Spleen (tissue), 11 donors: Measurements from ENCODE around the gene WDR86. TPM values are rescaled to one million over a fixed set of nuclear protein-coding genes. Genes with fewer than 3 reads are reported as not detected.

ENCODE experiments used
- DNase-seq: peaks from one replicate; pipeline ENCODE4 v3.0.0-alpha.2; 2020
- H3K27ac ChIP-seq, 8 donors: fragments of 200-600 bp; sonication (generic) in 7 of 8; 1 replicate in 4 of 8; 2 replicates in 4 of 8; pipeline versions ENCODE4 v1.5.0 to v1.8.0; 2016 to 2021; ENCODE audit warnings: inconsistent platforms in 4 of 8, mild to moderate bottlenecking in 4 of 8, moderate library complexity in 1 of 8
- H3K27me3 ChIP-seq, 7 donors: fragments of 200-600 bp; sonication (generic) in 6 of 7; replicated peaks in 1 of 7; 1 replicate in 4 of 7; 2 replicates in 3 of 7; pipeline versions ENCODE4 v1.5.0 to v1.8.0; 2016 to 2021; ENCODE audit warnings: inconsistent platforms in 3 of 7, mild to moderate bottlenecking in 1 of 7
- H3K36me3 ChIP-seq, 6 donors: fragments of 200-600 bp; sonication (generic) in 5 of 6; 1 replicate in 4 of 6; 2 replicates in 2 of 6; pipeline versions ENCODE4 v1.5.0 to v1.8.0; 2016 to 2021; ENCODE audit warnings: inconsistent platforms in 2 of 6
- H3K4me1 ChIP-seq, 6 donors: fragments of 200-600 bp; sonication (generic) in 5 of 6; 1 replicate in 3 of 6; 2 replicates in 3 of 6; pipeline versions ENCODE4 v1.5.0 to v1.8.0; 2016 to 2021; ENCODE audit warnings: inconsistent platforms in 3 of 6
- H3K4me3 ChIP-seq, 8 donors: fragments of 200-600 bp; sonication (generic) in 7 of 8; 1 replicate in 4 of 8; 2 replicates in 4 of 8; pipeline versions ENCODE4 v1.5.0 to v1.8.0; 2016 to 2021; ENCODE audit warnings: inconsistent platforms in 4 of 8, mild to moderate bottlenecking in 4 of 8, moderate library complexity in 2 of 8
- H3K9me3 ChIP-seq, 8 donors: fragments of 200-600 bp; sonication (generic) in 7 of 8; 1 replicate in 4 of 8; 2 replicates in 4 of 8; pipeline versions ENCODE4 v1.5.0 to v1.8.0; 2016 to 2021; ENCODE audit warnings: inconsistent platforms in 4 of 8
- CTCF ChIP-seq, 11 experiments: fragments of 200-600 bp in 7 of 11; fragments of 450-650 bp in 4 of 11; sonication (generic) in 4 of 11; IDR thresholded peaks in 8 of 11; conservative IDR thresholded peaks in 3 of 11; 1 replicate in 7 of 11; 2 replicates in 4 of 11; pipeline versions ENCODE4 v1.4.0 to v1.8.0; 2016 to 2021; ENCODE audit warnings: antibody characterized with exemption in 11 of 11, inconsistent platforms in 4 of 11, mild to moderate bottlenecking in 1 of 11
- POLR2A ChIP-seq, 3 donors: fragments of 450-650 bp; IDR thresholded peaks; one replicate each; pipeline ENCODE4 v1.5.1; 2017; ENCODE audit warnings: antibody characterized with exemption in 3 of 3, mild to moderate bottlenecking in 1 of 3
- POLR2AphosphoS5 ChIP-seq, 3 donors: sonication (generic); formaldehyde crosslinking; IDR thresholded peaks; one replicate each; pipeline ENCODE4 v1.5.1; 2017; ENCODE audit warnings: antibody characterized with exemption in 3 of 3
- WGBS, 5 donors: extraction: QIAGEN DNeasy Blood & Tissue Kit in 3 of 5; methylation state at CpG; one replicate each; pipeline versions ENCODE4 v1.1.5 to v1.1.7; 2013 to 2018; 5-methylcytosine and 5-hydroxymethylcytosine counted together
- intact Hi-C: fragments of 100-400 bp; cut with DNase I; formaldehyde crosslinking; loops from one replicate; pipeline ENCODE4 v1.15.0; 2023; ENCODE audit warnings: low total_unique reads
- polyA plus RNA-seq, 3 donors: library from polyadenylated mRNA; stranded (reverse); fragments of 200-250 nt; gene quantifications; one replicate each; pipeline ENCODE4 v1.2.1, GENCODE V29; 2013
- total RNA-seq, 7 donors: library from RNA; depleted of rRNA in 3 of 7; stranded (reverse); fragments of >200 nt in 3 of 7; fragmentation: NEBNext Ultra II Directional in 4 of 7; extraction: Animal tissue kit (Norgen Biotek cat#: 25700) in 4 of 7; gene quantifications; one replicate each; pipeline versions ENCODE4 v1.1.0 to v1.2.1, GENCODE V29; 2016 to 2021
- donor health status: healthy with polysubstance abuse.
- donor health status: DM: no; HTN: no; CAD: no; lungs with moderate emphysema.
- donor health status: DM: no; HTN: no; CAD: no.
- donor health status: Bipolar disorder and iron deficiency.
- donor health status: healthy.
- donor health status: DM: no; HTN: no; CAD: no.
- donor health status: DM: yes; HTN: yes; CAD: no.

WDR86 gene
- total and polyA plus RNA-seq, 10 donors: 2.8 to 71.9 (median 49.2) TPM

GRCh38 chr7:151340794-151341356, 69.0 kb downstream of the WDR86 start:
- Histone ChIP-seq H3K4me3 (peak overlapping the region in 7 of 8 donors; percentile 58 to 99 (median 96)), H3K27me3 (no peaks in the 10 kb centered on the region), H3K36me3 (peaks cover 0 to 26% (median 12%) of the 10 kb centered on the region in 6 donors), H3K27ac (peak overlapping the region; percentile 67 to 98 (median 94)), H3K9me3 (peaks cover 0 to 11% (median 0%) of the 10 kb centered on the region in 8 donors), H3K4me1 (peaks cover 15 to 63% (median 37%) of the 10 kb centered on the region in 6 donors)
- no peak for DNase-seq
- TF ChIP-seq POLR2A (IDR thresholded peaks at IDR 0.05): no peak
- no peak for TF ChIP-seq POLR2AphosphoS5 (IDR thresholded peaks at IDR 0.05)
- TF ChIP-seq CTCF (IDR thresholded peaks at IDR 0.05 in 8 of 11, conservative IDR thresholded peaks at IDR 0.05 in 3 of 11): no peak
- 66 to 82% (median 76%) methylated on average over 12 of the region's 12 CpGs for WGBS, 5 donors
- intact Hi-C loops: no loop called here

GRCh38 chr7:151339651-151340382, 70.0 kb downstream of the WDR86 start:
- DNase-seq: no peak
- H3K9me3 ChIP-seq: peaks cover 0 to 11% (median 0%) of the 10 kb centered on the region in 8 donors
- intact Hi-C loops: no loop called here
- peaks cover 0 to 15% (median 2%) of the 10 kb centered on the region in 6 donors for H3K36me3 ChIP-seq
- H3K27me3 ChIP-seq: no peaks in the 10 kb centered on the region
- 37 to 54% (median 42%) methylated on average over 7 of the region's 7 CpGs for WGBS, 5 donors
- peak overlapping the region in 1 of 8 donors; percentile 32 for H3K4me3 ChIP-seq
- H3K27ac ChIP-seq: peak overlapping the region; percentile 69 to 98 (median 92)
- peaks cover 14 to 52% (median 36%) of the 10 kb centered on the region in 6 donors for H3K4me1 ChIP-seq
- TF ChIP-seq CTCF (IDR thresholded peaks at IDR 0.05 in 8 of 11, conservative IDR thresholded peaks at IDR 0.05 in 3 of 11): peak in 7 of 11 experiments; percentile 5 to 47 (median 18)
- no peak for TF ChIP-seq POLR2AphosphoS5 (IDR thresholded peaks at IDR 0.05)
- no peak for TF ChIP-seq POLR2A (IDR thresholded peaks at IDR 0.05)

GRCh38 chr7:151338809-151339208, 71.0 kb downstream of the WDR86 start:
- Histone ChIP-seq H3K27me3 (no peaks in the 10 kb centered on the region), H3K36me3 (peaks cover 0 to 6% (median 0%) of the 10 kb centered on the region in 6 donors), H3K27ac (peak overlapping the region in 2 of 8 donors; percentile 91 to 92), H3K9me3 (peaks cover 0 to 11% (median 0%) of the 10 kb centered on the region in 8 donors), H3K4me3 (no peak overlapping the region), H3K4me1 (peaks cover 14 to 42% (median 36%) of the 10 kb centered on the region in 6 donors)
- 94 to 98% (median 97%) methylated on average over 3 of the region's 3 CpGs for WGBS, 5 donors
- DNase-seq: no peak
- intact Hi-C loops: no loop called here
- TF ChIP-seq POLR2A (IDR thresholded peaks at IDR 0.05) (no peak), POLR2AphosphoS5 (IDR thresholded peaks at IDR 0.05) (no peak)

GRCh38 chr7:151337346-151337745, 72.5 kb downstream of the WDR86 start:
- 98 to 100% (median 100%) methylated on average over 2 of the region's 2 CpGs for WGBS, 5 donors
- Histone ChIP-seq H3K27me3 (no peaks in the 10 kb centered on the region), H3K27ac (no peak overlapping the region), H3K4me3 (no peak overlapping the region), H3K4me1 (peaks cover 0 to 27% (median 21%) of the 10 kb centered on the region in 6 donors), H3K9me3 (peaks cover 0 to 11% (median 0%) of the 10 kb centered on the region in 8 donors), H3K36me3 (no peaks in the 10 kb centered on the region)
- TF ChIP-seq POLR2A (IDR thresholded peaks at IDR 0.05): no peak
- TF ChIP-seq POLR2AphosphoS5 (IDR thresholded peaks at IDR 0.05): no peak
- TF ChIP-seq CTCF (IDR thresholded peaks at IDR 0.05 in 8 of 11, conservative IDR thresholded peaks at IDR 0.05 in 3 of 11): no peak
- DNase-seq: no peak
- intact Hi-C loops: no loop called here
